Naive thymus-derived CD4-positive, alpha-beta T cell (primary cell): Measurements from ENCODE around the gene HID1. TPM values are rescaled to one million over a fixed set of nuclear protein-coding genes. Genes with fewer than 3 reads are reported as not detected.

ENCODE experiments used
- ATAC-seq: fragments of 150-1000 bp; cut with Tn5 transposase; 2 replicates; pipeline ENCODE4 v1.10.0; 2021; ENCODE audit warnings: mild to moderate bottlenecking, moderate library complexity
- CTCF ChIA-PET: fragments of 350-600 bp; sonication (Branson Sonifier 250); formaldehyde crosslinking; loops from one replicate; lab custom pipeline; 2021; ENCODE audit warnings: antibody characterized with exemption; lab: Charles Lee
- POLR2A ChIA-PET: fragments of 350-600 bp; sonication (Branson Sonifier 250); formaldehyde crosslinking; loops from one replicate; lab custom pipeline; 2021; ENCODE audit warnings: antibody characterized with exemption, inconsistent platforms; lab: Charles Lee
- DNase-seq, 9 donors: peaks; one replicate each; pipeline versions ENCODE4 v3.0.0 to v3.0.0-alpha.2; 2020 to 2022; ENCODE audit warnings: mixed read lengths in 1 of 9
- H3K27ac ChIP-seq: one replicate; pipeline ENCODE4 v1.7.0; 2013; ENCODE audit warnings: mild to moderate bottlenecking, low read depth, low read length, moderate library complexity
- H3K27me3 ChIP-seq, 2 donors: one replicate each; pipeline ENCODE4 v1.7.0; 2013; ENCODE audit warnings: low read length in 2 of 2, mild to moderate bottlenecking in 2 of 2, moderate library complexity in 2 of 2; ENCODE audit not compliant: control insufficient read depth in 2 of 2, insufficient read depth in 2 of 2
- H3K36me3 ChIP-seq, 3 experiments: 1 replicate in 2 of 3; 2 replicates in 1 of 3; pipeline ENCODE4 v1.7.0; 2013; ENCODE audit warnings: low read length in 3 of 3, mild to moderate bottlenecking in 3 of 3, moderate library complexity in 1 of 3; ENCODE audit not compliant: insufficient read depth in 3 of 3, control insufficient read depth in 2 of 3
- H3K4me1 ChIP-seq, 2 donors: one replicate each; pipeline ENCODE4 v1.7.0; 2013; ENCODE audit warnings: low read length in 2 of 2, mild to moderate bottlenecking in 2 of 2, moderate library complexity in 1 of 2; ENCODE audit not compliant: control insufficient read depth in 2 of 2, insufficient read depth in 2 of 2
- H3K4me3 ChIP-seq: 2 replicates; pipeline ENCODE4 v1.7.0; 2013; ENCODE audit warnings: mild to moderate bottlenecking, low read length
- H3K9me3 ChIP-seq, 3 experiments: 1 replicate in 2 of 3; 2 replicates in 1 of 3; pipeline ENCODE4 v1.7.0; 2013; ENCODE audit warnings: low read length in 3 of 3; ENCODE audit not compliant: control insufficient read depth in 2 of 3
- H3K27ac Mint-ChIP-seq, 9 donors: one replicate each; pipeline ENCODE4 v1.8.0; 2020 to 2022; ENCODE audit warnings: mixed read lengths in 9 of 9, mild to moderate bottlenecking in 8 of 9, moderate library complexity in 5 of 9, inconsistent platforms in 2 of 9
- H3K27me3 Mint-ChIP-seq, 5 donors: one replicate each; pipeline ENCODE4 v1.8.0; 2021 to 2022; ENCODE audit warnings: mixed read lengths in 5 of 5, mild to moderate bottlenecking in 1 of 5
- H3K36me3 Mint-ChIP-seq, 5 donors: one replicate each; pipeline ENCODE4 v1.8.0; 2020 to 2022; ENCODE audit warnings: mixed read lengths in 5 of 5, mild to moderate bottlenecking in 3 of 5, inconsistent platforms in 1 of 5
- H3K4me1 Mint-ChIP-seq, 7 donors: one replicate each; pipeline ENCODE4 v1.8.0; 2020 to 2022; ENCODE audit warnings: mixed read lengths in 7 of 7, mild to moderate bottlenecking in 3 of 7, inconsistent platforms in 1 of 7
- H3K4me3 Mint-ChIP-seq, 10 donors: one replicate each; pipeline ENCODE4 v1.8.0; 2020 to 2022; ENCODE audit warnings: mild to moderate bottlenecking in 10 of 10, mixed read lengths in 10 of 10, moderate library complexity in 6 of 10, inconsistent platforms in 2 of 10
- H3K9me3 Mint-ChIP-seq, 11 donors: one replicate each; pipeline ENCODE4 v1.8.0; 2020 to 2022; ENCODE audit warnings: mixed read lengths in 11 of 11, mild to moderate bottlenecking in 4 of 11, inconsistent platforms in 1 of 11, moderate library complexity in 1 of 11
- intact Hi-C, 2 donors: fragments of 100-400 bp; cut with micrococcal nuclease; formaldehyde crosslinking; loops; one replicate each; pipeline ENCODE4 v1.15.1; 2023
- polyA plus RNA-seq, 2 donors: library from polyadenylated mRNA; unstranded; fragments of 300-500 nt; fragmentation: Illumina TruSeq; gene quantifications; one replicate each; pipeline ENCODE4 v1.2.3, GENCODE V29; 2021
- total RNA-seq, 6 experiments: library from RNA in 5 of 6; stranded (reverse) in 5 of 6; gene quantifications; 1 replicate in 5 of 6; 2 replicates in 1 of 6; pipeline ENCODE4 v1.2.3 and lab custom pipeline; 2021 to 2026

Gene HID1
- total and polyA plus RNA-seq, 7 experiments from 2014 or later: 0.60 to 25.2 (median 11.7) TPM

GRCh38 chr17:74950207-74950606 is 22.4 kb downstream of the HID1 start:
- Mint-ChIP-seq H3K27me3 (peaks cover 0 to 6% (median 2%) of the 10 kb centered on the region in 5 donors), H3K9me3 (no peaks in the 10 kb centered on the region), H3K4me3 (no peak overlapping the region), H3K36me3 (peaks cover 0 to 4% (median 0%) of the 10 kb centered on the region in 5 donors), H3K27ac (no peak overlapping the region), H3K4me1 (no peaks in the 10 kb centered on the region)
- Histone ChIP-seq H3K4me3 (no peak overlapping the region), H3K9me3 (no peaks in the 10 kb centered on the region), H3K36me3 (no peaks in the 10 kb centered on the region), H3K4me1 (no peaks in the 10 kb centered on the region), H3K27me3 (no peaks in the 10 kb centered on the region), H3K27ac (no peak overlapping the region)
- ATAC-seq: no peak
- intact Hi-C loops: no loop called here
- no peak for DNase-seq
- POLR2A ChIA-PET: no interaction called here
- CTCF ChIA-PET: no interaction called here

- Histone ChIP-seq H3K27me3 (no peaks in the 10 kb centered on the region), H3K27ac (no peak overlapping the region), H3K36me3 (no peaks in the 10 kb centered on the region), H3K4me3 (no peak overlapping the region), H3K4me1 (no peaks in the 10 kb centered on the region), H3K9me3 (no peaks in the 10 kb centered on the region)
- H3K9me3 Mint-ChIP-seq: no peaks in the 10 kb centered on the region
- DNase-seq (no peak), ATAC-seq (no peak)
- no peaks in the 10 kb centered on the region for H3K36me3 Mint-ChIP-seq
- no peaks in the 10 kb centered on the region for H3K4me1 Mint-ChIP-seq
- intact Hi-C loops: no loop called here
- no peak overlapping the region for H3K4me3 Mint-ChIP-seq
- H3K27ac Mint-ChIP-seq: no peak overlapping the region
- peaks cover 0 to 8% (median 4%) of the 10 kb centered on the region in 5 donors for H3K27me3 Mint-ChIP-seq
- ChIA-PET CTCF (interaction anchor here (0.7 to 0.9 kb wide), 2 partner anchors 57 to 118 kb away, joined by 3 read pairs; no protein-coding TSS in a partner anchor), POLR2A (no interaction called here)
Measured at GRCh38 chr17:74949455-74950115, 23.0 kb downstream of the HID1 start.

- H3K27ac ChIP-seq: no peak overlapping the region
- no peaks in the 10 kb centered on the region for H3K27me3 ChIP-seq
- DNase-seq (no peak), ATAC-seq (no peak)
- H3K27me3 Mint-ChIP-seq: peaks cover under 1 to 17% (median 4%) of the 10 kb centered on the region in 5 donors
- CTCF ChIA-PET: no interaction called here
- H3K9me3 ChIP-seq: no peaks in the 10 kb centered on the region
- intact Hi-C loops: no loop called here
- POLR2A ChIA-PET: no interaction called here
- no peaks in the 10 kb centered on the region for H3K9me3 Mint-ChIP-seq
- no peak overlapping the region for H3K4me3 ChIP-seq
- no peak overlapping the region for H3K27ac Mint-ChIP-seq
- H3K4me1 ChIP-seq: no peaks in the 10 kb centered on the region
- no peaks in the 10 kb centered on the region for H3K36me3 ChIP-seq
- H3K4me1 Mint-ChIP-seq: no peaks in the 10 kb centered on the region
- H3K4me3 Mint-ChIP-seq: no peak overlapping the region
- H3K36me3 Mint-ChIP-seq: no peaks in the 10 kb centered on the region
Measured at GRCh38 chr17:74947041-74947754, 25.4 kb downstream of the HID1 start.

- ATAC-seq: no peak
- no peaks in the 10 kb centered on the region for H3K9me3 Mint-ChIP-seq
- no peak overlapping the region for H3K27ac Mint-ChIP-seq
- POLR2A ChIA-PET: no interaction called here
- H3K27ac ChIP-seq: no peak overlapping the region
- CTCF ChIA-PET: no interaction called here
- no peaks in the 10 kb centered on the region for H3K9me3 ChIP-seq
- no peaks in the 10 kb centered on the region for H3K4me1 ChIP-seq
- no peaks in the 10 kb centered on the region for H3K4me1 Mint-ChIP-seq
- no peaks in the 10 kb centered on the region for H3K36me3 ChIP-seq
- no peak overlapping the region for H3K4me3 Mint-ChIP-seq
- intact Hi-C loops: no loop called here
- H3K4me3 ChIP-seq: no peak overlapping the region
- H3K27me3 ChIP-seq: no peaks in the 10 kb centered on the region
- peaks cover 4 to 20% (median 8%) of the 10 kb centered on the region in 5 donors for H3K27me3 Mint-ChIP-seq
- no peaks in the 10 kb centered on the region for H3K36me3 Mint-ChIP-seq
- no peak for DNase-seq
Measured at GRCh38 chr17:74946641-74947040, 25.9 kb downstream of the HID1 start.

- no peaks in the 10 kb centered on the region for H3K4me1 Mint-ChIP-seq
- no peak for DNase-seq
Measured at GRCh38 chr17:74945543-74945942, 27.0 kb downstream of the HID1 start.

GRCh38 chr17:74943808-74944522 is 28.6 kb downstream of the HID1 start:
- Mint-ChIP-seq H3K9me3 (peaks cover 0 to 1% (median 0%) of the 10 kb centered on the region in 11 donors), H3K4me1 (peaks cover 0 to 6% (median 0%) of the 10 kb centered on the region in 7 donors), H3K4me3 (no peak overlapping the region), H3K27ac (no peak overlapping the region), H3K27me3 (peaks cover 4 to 26% (median 16%) of the 10 kb centered on the region in 5 donors), H3K36me3 (no peaks in the 10 kb centered on the region)
- DNase-seq (no peak), ATAC-seq (no peak)
- no peak overlapping the region for H3K27ac ChIP-seq
- no peaks in the 10 kb centered on the region for H3K27me3 ChIP-seq
- no peaks in the 10 kb centered on the region for H3K4me1 ChIP-seq
- ChIA-PET CTCF (no interaction called here), POLR2A (no interaction called here)
- H3K36me3 ChIP-seq: no peaks in the 10 kb centered on the region
- no peak overlapping the region for H3K4me3 ChIP-seq
- intact Hi-C loops: no loop called here
- no peaks in the 10 kb centered on the region for H3K9me3 ChIP-seq

More at GRCh38 chr17:74945543-74945942, 27.0 kb downstream of the HID1 start:
- no peak overlapping the region for H3K27ac ChIP-seq
- ChIA-PET CTCF (no interaction called here), POLR2A (no interaction called here)
- no peak overlapping the region for H3K4me3 Mint-ChIP-seq
- H3K4me3 ChIP-seq: no peak overlapping the region
- no peaks in the 10 kb centered on the region for H3K27me3 ChIP-seq
- no peaks in the 10 kb centered on the region for H3K36me3 ChIP-seq
- H3K9me3 Mint-ChIP-seq: no peaks in the 10 kb centered on the region
- no peaks in the 10 kb centered on the region for H3K9me3 ChIP-seq
- no peaks in the 10 kb centered on the region for H3K4me1 ChIP-seq
- intact Hi-C loops: no loop called here
- peaks cover 4 to 20% (median 10%) of the 10 kb centered on the region in 5 donors for H3K27me3 Mint-ChIP-seq
- H3K27ac Mint-ChIP-seq: no peak overlapping the region
- no peaks in the 10 kb centered on the region for H3K36me3 Mint-ChIP-seq
- no peak for ATAC-seq
